Measurements from ENCODE around the gene PAX2. TPM values are rescaled to one million over a fixed set of nuclear protein-coding genes. Genes with fewer than 3 reads are reported as not detected.

The PAX2 gene
- total and polyA plus RNA-seq, 2 of the 13 experiments (the other 11 are each of a cell fraction or from before 2014, with no cell fraction given) = not detected

- TF ChIP-seq NFRKB (IDR thresholded peaks at IDR 0.05) = no peak
- peak; percentile 48; the same call in 1 of the 2 replicates for TF ChIP-seq SP4 (CRISPR knock-in tag; IDR thresholded peaks at IDR 0.05)
- TF ChIP-seq CHCHD3 (CRISPR knock-in tag; IDR thresholded peaks at IDR 0.05) = no peak
- TF ChIP-seq NFE2 (CRISPR knock-in tag; IDR thresholded peaks at IDR 0.05) = no peak
- no peak for TF ChIP-seq MBNL3 (CRISPR knock-in tag; conservative IDR thresholded peaks at IDR 0.05)
- TF ChIP-seq, protein P1, sequence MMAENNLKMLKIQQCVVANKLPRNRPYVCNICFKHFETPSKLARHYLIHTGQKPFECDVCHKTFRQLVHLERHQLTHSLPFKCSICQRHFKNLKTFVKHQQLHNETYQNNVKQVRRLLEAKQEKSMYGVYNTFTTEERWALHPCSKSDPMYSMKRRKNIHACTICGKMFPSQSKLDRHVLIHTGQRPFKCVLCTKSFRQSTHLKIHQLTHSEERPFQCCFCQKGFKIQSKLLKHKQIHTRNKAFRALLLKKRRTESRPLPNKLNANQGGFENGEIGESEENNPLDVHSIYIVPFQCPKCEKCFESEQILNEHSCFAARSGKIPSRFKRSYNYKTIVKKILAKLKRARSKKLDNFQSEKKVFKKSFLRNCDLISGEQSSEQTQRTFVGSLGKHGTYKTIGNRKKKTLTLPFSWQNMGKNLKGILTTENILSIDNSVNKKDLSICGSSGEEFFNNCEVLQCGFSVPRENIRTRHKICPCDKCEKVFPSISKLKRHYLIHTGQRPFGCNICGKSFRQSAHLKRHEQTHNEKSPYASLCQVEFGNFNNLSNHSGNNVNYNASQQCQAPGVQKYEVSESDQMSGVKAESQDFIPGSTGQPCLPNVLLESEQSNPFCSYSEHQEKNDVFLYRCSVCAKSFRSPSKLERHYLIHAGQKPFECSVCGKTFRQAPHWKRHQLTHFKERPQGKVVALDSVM (CRISPR knock-in tag; IDR thresholded peaks at IDR 0.05) = no peak
- TF ChIP-seq MAFF (IDR thresholded peaks at IDR 0.05; ENCODE audit: low read depth, low read length) = no peak
- no peak for TF ChIP-seq NR2C2 (CRISPR knock-in tag; IDR thresholded peaks at IDR 0.05; ENCODE audit: borderline replicate concordance)
- TF ChIP-seq KLF9 (CRISPR knock-in tag; IDR thresholded peaks at IDR 0.05; ENCODE audit: low read depth) = no peak
- no peak for TF ChIP-seq GLMP (CRISPR knock-in tag; IDR thresholded peaks at IDR 0.05; ENCODE audit: borderline replicate concordance)
- TF ChIP-seq ZNF580 (CRISPR knock-in tag; IDR thresholded peaks at IDR 0.05; ENCODE audit: borderline replicate concordance, low read depth) = no peak
- no peak for TF ChIP-seq ELF1 (CRISPR knock-in tag; IDR thresholded peaks at IDR 0.05)
- TF ChIP-seq SNAPC5 (CRISPR knock-in tag; IDR thresholded peaks at IDR 0.05; ENCODE audit: borderline replicate concordance) = no peak
- no peak for TF ChIP-seq UBTF (CRISPR knock-in tag; IDR thresholded peaks at IDR 0.05)
- TF ChIP-seq, protein P2, sequence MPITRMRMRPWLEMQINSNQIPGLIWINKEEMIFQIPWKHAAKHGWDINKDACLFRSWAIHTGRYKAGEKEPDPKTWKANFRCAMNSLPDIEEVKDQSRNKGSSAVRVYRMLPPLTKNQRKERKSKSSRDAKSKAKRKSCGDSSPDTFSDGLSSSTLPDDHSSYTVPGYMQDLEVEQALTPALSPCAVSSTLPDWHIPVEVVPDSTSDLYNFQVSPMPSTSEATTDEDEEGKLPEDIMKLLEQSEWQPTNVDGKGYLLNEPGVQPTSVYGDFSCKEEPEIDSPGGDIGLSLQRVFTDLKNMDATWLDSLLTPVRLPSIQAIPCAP (CRISPR knock-in tag; IDR thresholded peaks at IDR 0.05; ENCODE audit: low read depth) = no peak
- TF ChIP-seq ZFP37 (CRISPR knock-in tag; IDR thresholded peaks at IDR 0.05; ENCODE audit: borderline replicate concordance) = no peak
- peak; percentile 73; the same call in 1 of the 2 replicates for TF ChIP-seq HNF1B (CRISPR knock-in tag; IDR thresholded peaks at IDR 0.05)
- TF ChIP-seq JARID2 (CRISPR knock-in tag; IDR thresholded peaks at IDR 0.05; ENCODE audit: insufficient replicate concordance) = no peak
- no peak for TF ChIP-seq CSRNP1 (CRISPR knock-in tag; IDR thresholded peaks at IDR 0.05)
Measured at GRCh38 chr10:100875484-100876166, 130.2 kb downstream of the PAX2 start (continued).

Data from HepG2 (cell line).